HEK293T (cell line): ENCODE data around the gene SLC11A1.

Experiments used
- CTCF ChIA-PET: fragments of 350-600 bp; formaldehyde crosslinking; extraction: SDS; loops from one replicate; lab custom pipeline; 2021; ENCODE audit warnings: antibody characterized with exemption, inconsistent platforms; lab: Yijun Ruan, JAX
- POLR2A ChIA-PET: fragments of 350-600 bp; formaldehyde crosslinking; extraction: SDS; loops from one replicate; lab custom pipeline; 2020; ENCODE audit warnings: antibody characterized with exemption, inconsistent platforms; lab: Yijun Ruan, JAX
- DNase-seq: peaks from one replicate; pipeline ENCODE4 v3.0.0; 2012; ENCODE audit warnings: mixed read lengths; ENCODE audit errors: extremely low spot score
- ARNT ChIP-seq: fragments of 450-650 bp; IDR thresholded peaks from 2 replicates; pipeline ENCODE4 v1.6.1; 2017; ENCODE audit warnings: mild to moderate bottlenecking
- BHLHE40 ChIP-seq: fragments of 450-650 bp; IDR thresholded peaks from 2 replicates; pipeline ENCODE4 v1.6.1; 2016; ENCODE audit warnings: mild to moderate bottlenecking, moderate library complexity, borderline replicate concordance
- CTBP1 ChIP-seq: fragments of 450-650 bp; IDR thresholded peaks from 2 replicates; pipeline ENCODE4 v1.6.1; 2016; ENCODE audit warnings: borderline replicate concordance
- ELF4 ChIP-seq: fragments of 450-650 bp; IDR thresholded peaks from 2 replicates; pipeline ENCODE4 v1.6.1; 2017; ENCODE audit warnings: antibody characterized with exemption
- FOXA1 ChIP-seq: fragments of 450-650 bp; IDR thresholded peaks from 2 replicates; pipeline ENCODE4 v1.6.1; 2016; ENCODE audit warnings: mild to moderate bottlenecking
- FOXK2 ChIP-seq: fragments of 450-650 bp; IDR thresholded peaks from 2 replicates; pipeline ENCODE4 v1.6.1; 2016; ENCODE audit warnings: mild to moderate bottlenecking
- FOXM1 ChIP-seq: fragments of 450-650 bp; IDR thresholded peaks from 2 replicates; pipeline ENCODE4 v1.6.1; 2017; ENCODE audit warnings: mild to moderate bottlenecking, borderline replicate concordance
- HDGF ChIP-seq: fragments of 450-650 bp; IDR thresholded peaks from 2 replicates; pipeline ENCODE4 v1.6.1; 2017; ENCODE audit warnings: antibody characterized with exemption, borderline replicate concordance
- L3MBTL2 ChIP-seq: fragments of 450-650 bp; conservative IDR thresholded peaks from 2 replicates; pipeline ENCODE4 v1.6.1; 2016; ENCODE audit warnings: mild to moderate bottlenecking
- LEF1 ChIP-seq: fragments of 450-650 bp; IDR thresholded peaks from 2 replicates; pipeline ENCODE4 v1.6.1; 2017; ENCODE audit warnings: mild to moderate bottlenecking, borderline replicate concordance
- NFRKB ChIP-seq: fragments of 450-650 bp; IDR thresholded peaks from 2 replicates; pipeline ENCODE4 v1.6.1; 2016; ENCODE audit warnings: mild to moderate bottlenecking, moderate library complexity
- SP1 ChIP-seq: fragments of 450-650 bp; IDR thresholded peaks from 2 replicates; pipeline ENCODE4 v1.6.1; 2017
- SUZ12 ChIP-seq: fragments of 450-650 bp; IDR thresholded peaks from 2 replicates; pipeline ENCODE4 v1.6.1; 2016; ENCODE audit warnings: mild to moderate bottlenecking
- TARDBP ChIP-seq: fragments of 450-650 bp; IDR thresholded peaks from 2 replicates; pipeline ENCODE4 v1.6.1; 2016
- ZNF384 ChIP-seq: fragments of 450-650 bp; IDR thresholded peaks from 2 replicates; pipeline ENCODE4 v1.6.1; 2016
- TF ChIP-seq, protein P1 (sequence below): fragments of 450-650 bp; IDR thresholded peaks from 2 replicates; pipeline ENCODE4 v1.6.1; 2016

The SLC11A1 gene

DNA sequence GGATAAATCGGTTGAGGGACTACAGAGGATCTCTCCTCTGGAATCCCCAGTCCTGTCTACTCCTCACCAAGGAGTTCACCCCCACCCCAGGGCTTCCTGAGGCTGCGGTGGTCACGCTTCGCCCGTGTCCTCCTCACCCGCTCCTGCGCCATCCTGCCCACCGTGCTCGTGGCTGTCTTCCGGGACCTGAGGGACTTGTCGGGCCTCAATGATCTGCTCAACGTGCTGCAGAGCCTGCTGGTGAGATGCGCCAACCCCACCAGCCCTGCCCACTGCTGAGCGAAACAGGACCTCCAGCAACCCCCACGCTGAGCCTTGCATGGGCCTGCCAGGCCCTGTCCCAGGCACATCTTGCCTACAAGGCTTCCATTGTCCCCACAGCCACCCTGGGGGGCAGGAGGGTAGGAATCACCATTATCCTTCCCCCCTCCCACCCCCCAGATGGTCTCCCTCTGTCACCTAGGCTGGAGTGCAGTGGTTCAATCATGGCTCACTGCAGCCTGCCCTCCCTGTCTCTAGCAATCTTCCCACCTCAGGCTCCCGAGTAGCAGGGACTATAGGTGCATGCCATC lies 10.9 kb downstream of the SLC11A1 start:
- TF ChIP-seq SP1 (no peak), SUZ12 (no peak), NFRKB (no peak), ARNT (no peak), FOXK2 (no peak)
- TF ChIP-seq, protein P1, sequence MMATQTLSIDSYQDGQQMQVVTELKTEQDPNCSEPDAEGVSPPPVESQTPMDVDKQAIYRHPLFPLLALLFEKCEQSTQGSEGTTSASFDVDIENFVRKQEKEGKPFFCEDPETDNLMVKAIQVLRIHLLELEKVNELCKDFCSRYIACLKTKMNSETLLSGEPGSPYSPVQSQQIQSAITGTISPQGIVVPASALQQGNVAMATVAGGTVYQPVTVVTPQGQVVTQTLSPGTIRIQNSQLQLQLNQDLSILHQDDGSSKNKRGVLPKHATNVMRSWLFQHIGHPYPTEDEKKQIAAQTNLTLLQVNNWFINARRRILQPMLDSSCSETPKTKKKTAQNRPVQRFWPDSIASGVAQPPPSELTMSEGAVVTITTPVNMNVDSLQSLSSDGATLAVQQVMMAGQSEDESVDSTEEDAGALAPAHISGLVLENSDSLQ: no peak
- ChIA-PET POLR2A (no interaction called here), CTCF (no interaction called here)
- no peak for DNase-seq

- POLR2A ChIA-PET: no interaction called here
- CTCF ChIA-PET: no interaction called here
- TF ChIP-seq, protein P1: no peak
- no peak for TF ChIP-seq NFRKB
- no peak for TF ChIP-seq ELF4
- TF ChIP-seq FOXM1: no peak
- no peak for TF ChIP-seq FOXK2
- no peak for TF ChIP-seq BHLHE40
- TF ChIP-seq CTBP1: no peak
- no peak for TF ChIP-seq SP1
- TF ChIP-seq FOXA1: no peak
- no peak for TF ChIP-seq TARDBP
Measured at GRCh38 chr2:218393750-218394290, 11.7 kb downstream of the SLC11A1 start.

DNA sequence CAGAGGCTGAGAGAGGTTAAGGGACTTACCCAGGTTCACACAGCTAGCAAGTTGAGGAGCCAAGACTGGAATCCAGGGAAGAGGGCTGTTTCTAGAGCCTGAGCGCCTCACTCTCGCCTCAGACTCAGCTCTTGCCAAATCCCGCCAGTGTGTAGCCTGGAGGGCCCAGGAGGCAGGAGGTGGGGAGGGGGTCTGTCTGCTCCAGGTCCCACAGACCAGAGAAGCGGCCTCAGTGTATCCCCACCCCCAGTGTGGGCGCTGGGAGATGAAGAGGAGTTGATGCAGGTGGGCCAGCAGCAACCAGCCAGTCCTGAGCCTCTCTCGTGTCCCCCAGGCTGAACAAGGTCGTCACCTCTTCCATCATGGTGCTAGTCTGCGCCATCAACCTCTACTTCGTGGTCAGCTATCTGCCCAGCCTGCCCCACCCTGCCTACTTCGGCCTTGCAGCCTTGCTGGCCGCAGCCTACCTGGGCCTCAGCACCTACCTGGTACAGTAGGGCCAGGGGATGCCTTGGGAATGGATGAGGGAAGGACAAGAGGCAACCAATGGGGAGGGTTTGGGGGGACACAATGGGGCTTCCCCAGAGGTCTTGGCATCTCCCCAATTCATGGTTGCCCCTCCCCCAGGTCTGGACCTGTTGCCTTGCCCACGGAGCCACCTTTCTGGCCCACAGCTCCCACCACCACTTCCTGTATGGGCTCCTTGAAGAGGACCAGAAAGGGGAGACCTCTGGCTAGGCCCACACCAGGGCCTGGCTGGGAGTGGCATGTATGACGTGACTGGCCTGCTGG lies 12.4 kb downstream of the SLC11A1 start:
- no peak for DNase-seq
- CTCF ChIA-PET: no interaction called here
- no peak for TF ChIP-seq ELF4
- no peak for TF ChIP-seq SP1
- no peak for TF ChIP-seq FOXK2
- TF ChIP-seq NFRKB: no peak
- no peak for TF ChIP-seq CTBP1
- TF ChIP-seq TARDBP: no peak
- no peak for TF ChIP-seq ZNF384
- no peak for TF ChIP-seq FOXM1
- TF ChIP-seq SUZ12: no peak
- no peak for TF ChIP-seq BHLHE40
- no peak for TF ChIP-seq HDGF
- TF ChIP-seq LEF1: no peak
- no peak for TF ChIP-seq L3MBTL2
- TF ChIP-seq, protein P1: no peak
- no peak for TF ChIP-seq ARNT
- no peak for TF ChIP-seq FOXA1

More at GRCh38 chr2:218393750-218394290, 11.7 kb downstream of the SLC11A1 start:
- no peak for DNase-seq

DNA sequence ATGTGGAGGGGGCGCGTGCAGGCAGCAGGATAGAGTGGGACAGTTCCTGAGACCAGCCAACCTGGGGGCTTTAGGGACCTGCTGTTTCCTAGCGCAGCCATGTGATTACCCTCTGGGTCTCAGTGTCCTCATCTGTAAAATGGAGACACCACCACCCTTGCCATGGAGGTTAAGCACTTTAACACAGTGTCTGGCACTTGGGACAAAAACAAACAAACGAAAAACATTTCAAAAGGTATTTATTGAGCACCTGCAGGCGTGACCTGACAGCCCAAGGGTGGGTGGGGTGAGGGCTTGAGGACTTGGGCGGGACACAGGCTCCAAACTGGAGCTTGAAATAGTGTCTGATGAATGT lies 13.0 kb downstream of the SLC11A1 start:
- no peak for DNase-seq
- CTCF ChIA-PET: interaction anchor here (0.9 kb wide), 1 partner anchor 9 kb away, joined by 3 read pairs; no protein-coding TSS in a partner anchor
- POLR2A ChIA-PET: no interaction called here
- TF ChIP-seq FOXA1 (no peak), ELF4 (no peak), FOXM1 (no peak), CTBP1 (no peak)

More for the DNA sequence above, 12.4 kb downstream of the SLC11A1 start:
- POLR2A ChIA-PET: no interaction called here

GRCh38 chr2:218395456-218395825 lies 13.4 kb downstream of the SLC11A1 start:
- ChIA-PET POLR2A (interaction anchor here (0.5 to 2.1 kb wide), 3 partner anchors 38 to 125 kb away, joined by 3 to 12 read pairs (median 3); partner anchors contain the start of genes AAMP and PNKD), CTCF (interaction anchor here (0.9 kb wide), 1 partner anchor 10 kb away, joined by 3 read pairs; no protein-coding TSS in a partner anchor)
- no peak for DNase-seq
- TF ChIP-seq HDGF (no peak), ELF4 (no peak), SUZ12 (no peak), FOXM1 (no peak), NFRKB (no peak), TARDBP (no peak), CTBP1 (no peak), SP1 (no peak), BHLHE40 (no peak), L3MBTL2 (no peak)
- TF ChIP-seq, protein P1: no peak
